GM18526 (cell line): Measurements from ENCODE around the gene TEX54.

ENCODE experiments used
- POLR2A ChIP-seq: IDR thresholded peaks from 3 replicates; pipeline ENCODE4 v1.6.1; 2011; ENCODE audit not compliant: insufficient read length; ENCODE audit errors: extremely low read depth

The TEX54 gene

GRCh38 chr11:62805076-62805892 is 27.4 kb downstream of the TEX54 start, which contains the start of gene NXF1:
NXF1 (minus strand) TSS chr11:62805440; CDS start chr11:62805356, 84 bp downstream.
- peak; percentile 100 for TF ChIP-seq POLR2A

GRCh38 chr11:62804310-62805075 is 28.1 kb downstream of the TEX54 start:
- TF ChIP-seq POLR2A: no peak

GRCh38 chr11:62801071-62801470 is 31.6 kb downstream of the TEX54 start:
- TF ChIP-seq POLR2A: no peak

GRCh38 chr11:62799486-62799885 is 33.2 kb downstream of the TEX54 start:
- no peak for TF ChIP-seq POLR2A

GRCh38 chr11:62796281-62796680 is 36.4 kb downstream of the TEX54 start:
- TF ChIP-seq POLR2A: no peak

- no peak for TF ChIP-seq POLR2A
These were observed 38.4 kb downstream of the TEX54 start for GRCh38 chr11:62794201-62794775.

- no peak for TF ChIP-seq POLR2A
These were observed 40.5 kb downstream of the TEX54 start for GRCh38 chr11:62792202-62792575.

- peak; percentile 95 for TF ChIP-seq POLR2A
These were observed 41.0 kb downstream of the TEX54 start, which contains the start of gene TMEM223 for GRCh38 chr11:62791501-62792201. TMEM223 (minus strand) TSS chr11:62792006; CDS start chr11:62791994, 12 bp downstream.

GRCh38 chr11:62789576-62789975 is 43.1 kb downstream of the TEX54 start:
- TF ChIP-seq POLR2A: no peak

GRCh38 chr11:62788991-62789390 is 43.6 kb downstream of the TEX54 start:
- no peak for TF ChIP-seq POLR2A

GRCh38 chr11:62787005-62787759 is 45.5 kb downstream of the TEX54 start, which contains the start of gene TMEM179B:
TMEM179B (plus strand) TSS chr11:62787402; CDS start chr11:62787432, 30 bp downstream.
- TF ChIP-seq POLR2A: peak; percentile 98

GRCh38 chr11:62786318-62787004 is 46.2 kb downstream of the TEX54 start:
- TF ChIP-seq POLR2A: no peak

GRCh38 chr11:62782753-62783152 is 49.9 kb downstream of the TEX54 start:
- TF ChIP-seq POLR2A: no peak
